Stomach (tissue), 4 donors: ENCODE results near the gene IQCN.
A peak's percentile ranks its signal among the peaks of the same experiment; 100 is the strongest.

Source experiments
- POLR2A ChIP-seq, 4 donors: fragments of 450-650 bp; IDR thresholded peaks; one replicate each; pipeline ENCODE4 v1.6.1; 2016; ENCODE audit warnings: antibody characterized with exemption in 4 of 4, control low read depth in 2 of 4, mild to moderate bottlenecking in 1 of 4, moderate library complexity in 1 of 4
- TF ChIP-seq, protein P1 (sequence below), 7 experiments: fragments of 450-650 bp in 4 of 7; fragments of 200-600 bp in 3 of 7; sonication (generic) in 3 of 7; IDR thresholded peaks; one replicate each; pipeline ENCODE4 v1.5.1; 2016 to 2019; ENCODE audit warnings: antibody characterized with exemption in 7 of 7, control low read depth in 2 of 7, mild to moderate bottlenecking in 1 of 7

DNA sequence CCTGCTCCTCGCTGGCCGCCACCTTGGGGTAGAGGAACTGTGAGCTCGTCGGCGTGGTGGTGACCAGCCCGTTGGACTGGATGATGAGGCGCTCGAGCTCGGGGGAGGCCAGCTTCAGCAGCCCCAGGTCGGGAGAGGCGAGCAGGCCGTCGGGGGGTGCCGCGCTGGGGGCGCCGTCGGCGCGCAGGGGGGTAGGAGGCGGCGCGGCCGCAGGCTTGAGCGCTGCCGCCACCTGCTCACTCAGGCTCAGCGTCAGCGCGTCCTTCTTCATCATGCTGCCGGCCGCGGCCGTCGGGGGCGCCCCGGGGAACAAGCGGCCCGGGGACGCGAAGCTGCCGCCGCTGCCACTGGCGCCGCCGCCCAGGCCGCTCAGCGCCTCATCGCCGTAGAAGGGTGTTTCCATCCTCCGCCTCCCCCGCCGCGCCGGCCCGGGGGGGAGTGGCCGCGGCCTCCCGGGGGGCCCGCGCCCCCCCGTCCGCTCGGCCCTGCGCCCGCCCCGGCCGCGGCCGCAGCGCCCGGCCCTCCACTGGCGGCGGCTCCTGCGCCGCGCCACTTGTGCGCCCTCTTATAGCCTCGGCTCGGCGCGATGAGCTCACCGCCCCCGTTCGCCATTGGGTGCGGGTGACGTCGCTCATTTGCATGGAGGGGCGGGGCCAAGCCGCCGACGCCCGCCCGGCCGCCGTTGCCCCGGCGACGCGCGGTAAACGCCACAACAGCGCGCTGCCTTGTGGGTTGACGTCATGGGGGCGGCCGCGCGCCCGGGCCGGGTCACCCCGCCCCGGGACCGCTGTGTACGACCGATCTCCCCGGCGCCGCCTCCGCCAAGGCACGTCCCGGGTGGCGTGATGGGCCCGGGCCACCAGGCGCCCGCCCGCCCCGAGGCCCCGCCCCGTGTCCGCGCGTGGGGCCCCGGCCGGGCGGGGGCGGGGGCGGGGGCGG is 7.1 kb upstream of the IQCN start, which contains the start of gene JUND:
- TF ChIP-seq POLR2A (IDR thresholded peaks at IDR 0.05) = peak in 1 of 4 donors; percentile 30
- TF ChIP-seq, protein P1, sequence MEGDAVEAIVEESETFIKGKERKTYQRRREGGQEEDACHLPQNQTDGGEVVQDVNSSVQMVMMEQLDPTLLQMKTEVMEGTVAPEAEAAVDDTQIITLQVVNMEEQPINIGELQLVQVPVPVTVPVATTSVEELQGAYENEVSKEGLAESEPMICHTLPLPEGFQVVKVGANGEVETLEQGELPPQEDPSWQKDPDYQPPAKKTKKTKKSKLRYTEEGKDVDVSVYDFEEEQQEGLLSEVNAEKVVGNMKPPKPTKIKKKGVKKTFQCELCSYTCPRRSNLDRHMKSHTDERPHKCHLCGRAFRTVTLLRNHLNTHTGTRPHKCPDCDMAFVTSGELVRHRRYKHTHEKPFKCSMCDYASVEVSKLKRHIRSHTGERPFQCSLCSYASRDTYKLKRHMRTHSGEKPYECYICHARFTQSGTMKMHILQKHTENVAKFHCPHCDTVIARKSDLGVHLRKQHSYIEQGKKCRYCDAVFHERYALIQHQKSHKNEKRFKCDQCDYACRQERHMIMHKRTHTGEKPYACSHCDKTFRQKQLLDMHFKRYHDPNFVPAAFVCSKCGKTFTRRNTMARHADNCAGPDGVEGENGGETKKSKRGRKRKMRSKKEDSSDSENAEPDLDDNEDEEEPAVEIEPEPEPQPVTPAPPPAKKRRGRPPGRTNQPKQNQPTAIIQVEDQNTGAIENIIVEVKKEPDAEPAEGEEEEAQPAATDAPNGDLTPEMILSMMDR (IDR thresholded peaks at IDR 0.05) = no peak
